ENCODE data around the gene CISD2. TPM values are rescaled to one million over a fixed set of nuclear protein-coding genes. Genes with fewer than 3 reads are reported as not detected.

Gene CISD2
- total RNA-seq, 2 donors from 2014 or later, result 4.2 to 16.4 TPM

DNA sequence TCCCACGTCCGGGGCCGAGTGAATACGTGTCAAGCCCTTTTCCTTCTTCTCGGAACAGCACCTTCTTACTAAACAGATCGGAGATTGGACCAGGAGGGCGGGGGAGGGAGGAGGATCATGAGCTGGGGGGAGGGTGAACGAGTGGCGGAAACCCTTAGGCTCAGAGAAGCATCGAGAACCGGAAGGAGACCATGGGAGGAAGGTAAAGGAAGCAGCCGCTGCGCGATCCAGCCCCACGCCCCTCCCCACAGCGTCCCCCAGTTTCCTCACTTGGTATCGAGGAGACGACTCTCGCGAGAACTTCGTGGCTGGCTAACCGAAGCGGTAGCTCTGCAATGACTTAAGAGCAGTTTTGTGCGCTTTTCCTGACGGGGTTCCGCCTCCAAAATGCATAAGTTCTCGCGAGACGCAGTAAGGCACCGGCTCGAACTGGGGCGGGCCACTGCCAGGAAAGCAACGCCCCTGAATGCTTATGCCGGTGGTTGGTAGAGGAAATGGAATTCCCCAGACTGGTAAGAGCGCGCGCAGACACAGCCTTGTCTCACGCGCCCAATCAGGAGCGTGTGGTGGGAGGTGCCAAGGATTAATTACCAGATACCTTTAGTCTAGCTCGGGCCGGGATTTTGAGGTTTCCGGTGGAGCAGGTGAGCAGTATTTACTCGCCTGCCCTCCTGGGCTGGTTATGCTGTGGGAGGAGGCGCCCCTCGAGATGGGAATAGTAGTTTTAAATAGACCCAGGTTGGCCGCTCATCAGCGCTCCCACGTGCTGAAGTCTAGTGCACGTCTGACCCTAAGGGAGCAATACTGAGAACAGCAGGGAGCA, 40.9 kb upstream of the CISD2 start:
- intact Hi-C loops (cut with DNase I), result loop anchor here (1.0 to 10.0 kb wide), 7 partner anchors 40 to 393 kb away; partner anchors contain the start of genes BDH2, CISD2, MANBA and NFKB1
- WGBS, result under 1% methylated on average over 37 of the region's 50 CpGs
- H3K4me1 ChIP-seq (replicated peaks), result no peaks in the 10 kb centered on the region

DNA sequence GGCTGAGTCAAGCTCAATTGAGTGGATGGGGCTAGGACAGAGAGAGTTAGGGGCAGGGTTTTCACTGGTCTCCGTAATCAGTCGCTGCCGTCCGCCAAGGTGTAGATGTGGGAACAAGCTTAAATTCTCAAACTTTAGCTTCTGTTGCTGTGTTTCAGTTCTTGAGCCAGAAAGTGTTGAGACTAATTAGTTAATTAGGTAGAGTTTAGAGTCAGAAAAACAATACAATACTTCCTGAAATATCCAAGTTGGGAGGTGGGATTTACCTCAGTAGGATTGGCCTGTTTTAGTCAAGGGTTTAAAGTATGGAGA, 40.3 kb upstream of the CISD2 start:
- DNase-seq (ENCODE audit: low spot score), result no peak
- intact Hi-C loops (cut with DNase I), result loop anchor here (1.0 to 10.0 kb wide), 6 partner anchors 40 to 394 kb away; partner anchors contain the start of genes BDH2, CISD2, MANBA and SLC9B1
- H3K4me1 ChIP-seq (replicated peaks), result no peaks in the 10 kb centered on the region
- no peaks in the 10 kb centered on the region for H3K36me3 ChIP-seq
- H3K9me3 ChIP-seq, result no peaks in the 10 kb centered on the region
- H3K4me3 ChIP-seq, result peak overlapping the region; percentile 92 to 97
- H3K27me3 ChIP-seq (replicated peaks; ENCODE audit: insufficient read depth), result no peaks in the 10 kb centered on the region
- WGBS, result 0% methylated on average over 4 of the region's 4 CpGs
- TF ChIP-seq, protein P1, sequence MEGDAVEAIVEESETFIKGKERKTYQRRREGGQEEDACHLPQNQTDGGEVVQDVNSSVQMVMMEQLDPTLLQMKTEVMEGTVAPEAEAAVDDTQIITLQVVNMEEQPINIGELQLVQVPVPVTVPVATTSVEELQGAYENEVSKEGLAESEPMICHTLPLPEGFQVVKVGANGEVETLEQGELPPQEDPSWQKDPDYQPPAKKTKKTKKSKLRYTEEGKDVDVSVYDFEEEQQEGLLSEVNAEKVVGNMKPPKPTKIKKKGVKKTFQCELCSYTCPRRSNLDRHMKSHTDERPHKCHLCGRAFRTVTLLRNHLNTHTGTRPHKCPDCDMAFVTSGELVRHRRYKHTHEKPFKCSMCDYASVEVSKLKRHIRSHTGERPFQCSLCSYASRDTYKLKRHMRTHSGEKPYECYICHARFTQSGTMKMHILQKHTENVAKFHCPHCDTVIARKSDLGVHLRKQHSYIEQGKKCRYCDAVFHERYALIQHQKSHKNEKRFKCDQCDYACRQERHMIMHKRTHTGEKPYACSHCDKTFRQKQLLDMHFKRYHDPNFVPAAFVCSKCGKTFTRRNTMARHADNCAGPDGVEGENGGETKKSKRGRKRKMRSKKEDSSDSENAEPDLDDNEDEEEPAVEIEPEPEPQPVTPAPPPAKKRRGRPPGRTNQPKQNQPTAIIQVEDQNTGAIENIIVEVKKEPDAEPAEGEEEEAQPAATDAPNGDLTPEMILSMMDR (IDR thresholded peaks at IDR 0.05), result peak in 1 of 4 experiments; percentile 2
- no peak for TF ChIP-seq POLR2AphosphoS5 (IDR thresholded peaks at IDR 0.05)
- peak overlapping the region; percentile 100 for H3K27ac ChIP-seq

More for the DNA sequence above, 40.9 kb upstream of the CISD2 start:
- H3K27ac ChIP-seq, result peak overlapping the region; percentile 100
- no peaks in the 10 kb centered on the region for H3K36me3 ChIP-seq
- DNase-seq (ENCODE audit: low spot score), result peak; percentile 99
- peak overlapping the region; percentile 92 to 97 for H3K4me3 ChIP-seq
- H3K9me3 ChIP-seq, result no peaks in the 10 kb centered on the region
- H3K27me3 ChIP-seq (replicated peaks; ENCODE audit: insufficient read depth), result no peaks in the 10 kb centered on the region
- TF ChIP-seq POLR2A (IDR thresholded peaks at IDR 0.05) (peak; percentile 70), POLR2AphosphoS5 (IDR thresholded peaks at IDR 0.05) (peak; percentile 98)
- TF ChIP-seq, protein P1 (IDR thresholded peaks at IDR 0.05), result peak in 2 of 4 experiments; percentile 3 to 14

DNA sequence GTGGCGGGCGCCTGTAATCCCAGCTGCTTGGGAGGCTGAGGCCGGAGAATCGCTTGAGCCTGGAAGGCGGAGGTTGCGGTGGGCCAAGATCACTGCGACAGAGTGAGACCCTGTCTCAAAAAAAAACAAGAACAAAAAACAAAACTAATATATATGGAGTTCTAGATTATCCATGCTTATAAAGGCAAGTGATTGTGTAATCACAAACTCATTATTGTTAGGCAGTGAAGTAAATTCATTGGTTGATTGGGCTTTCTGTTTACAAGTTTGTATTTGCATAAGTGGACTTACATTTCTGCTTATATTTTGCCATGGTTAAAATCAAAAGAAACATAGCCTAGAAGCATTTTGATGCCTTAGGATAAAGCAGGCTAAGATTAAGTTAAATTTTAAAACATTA, 39.0 kb upstream of the CISD2 start:
- intact Hi-C loops (cut with DNase I), result loop anchor here (5.0 to 10.0 kb wide), 5 partner anchors 68 to 395 kb away; partner anchors contain the start of genes BDH2, MANBA and SLC9B1
- WGBS, result 94% methylated on average over 7 of the region's 7 CpGs
- TF ChIP-seq POLR2A (IDR thresholded peaks at IDR 0.05) (no peak), POLR2AphosphoS5 (IDR thresholded peaks at IDR 0.05) (no peak)
- TF ChIP-seq, protein P1 (IDR thresholded peaks at IDR 0.05), result no peak
- H3K27me3 ChIP-seq (replicated peaks; ENCODE audit: insufficient read depth), result no peaks in the 10 kb centered on the region
- no peaks in the 10 kb centered on the region for H3K36me3 ChIP-seq
- H3K4me3 ChIP-seq, result no peak overlapping the region
- no peak for DNase-seq (ENCODE audit: low spot score)
- no peaks in the 10 kb centered on the region for H3K4me1 ChIP-seq (replicated peaks)
- no peak overlapping the region for H3K27ac ChIP-seq
- H3K9me3 ChIP-seq, result no peaks in the 10 kb centered on the region

DNA sequence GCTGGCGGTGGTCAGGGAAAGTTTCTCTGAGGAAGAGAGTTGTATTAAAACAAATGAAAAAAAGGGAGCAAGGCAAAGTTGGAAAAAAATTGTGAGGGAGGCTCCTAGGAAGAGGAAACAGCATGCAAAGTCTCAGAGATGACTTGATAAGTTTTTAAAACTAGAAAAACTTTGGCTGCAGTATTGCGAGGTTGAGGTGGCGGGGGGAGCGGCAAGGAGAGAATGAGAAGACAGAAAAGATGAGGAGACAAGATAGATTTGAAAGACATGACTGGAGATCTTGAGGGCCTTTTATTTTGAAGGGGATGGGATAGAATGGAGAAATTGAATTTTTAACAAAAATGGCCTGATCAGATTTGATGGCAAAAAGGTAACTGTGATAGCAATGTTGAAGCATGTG, 36.7 kb upstream of the CISD2 start:
- TF ChIP-seq, protein P1 (IDR thresholded peaks at IDR 0.05), result no peak
- no peak for TF ChIP-seq POLR2A (IDR thresholded peaks at IDR 0.05)
- no peak for TF ChIP-seq POLR2AphosphoS5 (IDR thresholded peaks at IDR 0.05)
- Histone ChIP-seq H3K4me3 (no peak overlapping the region), H3K4me1 (replicated peaks) (no peaks in the 10 kb centered on the region), H3K27me3 (replicated peaks; ENCODE audit: insufficient read depth) (no peaks in the 10 kb centered on the region), H3K9me3 (no peaks in the 10 kb centered on the region), H3K27ac (no peak overlapping the region), H3K36me3 (no peaks in the 10 kb centered on the region)
- intact Hi-C loops (cut with DNase I), result no loop called here
- 74% methylated on average over 4 of the region's 4 CpGs for WGBS
- no peak for DNase-seq (ENCODE audit: low spot score)

DNA sequence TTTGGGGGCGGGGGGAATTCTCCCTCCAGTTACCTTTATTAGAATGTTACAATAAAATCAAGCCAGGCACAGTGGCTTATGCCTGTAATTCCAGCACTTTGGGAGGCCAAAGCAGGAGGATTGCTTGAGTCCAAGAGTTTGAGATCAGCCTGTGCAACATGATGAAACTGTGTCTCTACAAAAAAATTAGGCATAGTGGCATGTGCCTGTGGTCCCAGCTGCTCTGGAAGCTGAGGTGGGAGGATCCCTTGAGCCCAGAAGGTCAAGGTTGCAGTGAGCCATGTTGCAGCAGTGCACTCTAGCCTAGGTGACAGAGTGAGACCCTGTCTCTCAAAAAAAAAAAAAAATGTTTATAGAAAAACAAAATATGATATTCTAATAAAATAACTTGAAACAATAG, 36.1 kb upstream of the CISD2 start:
- intact Hi-C loops (cut with DNase I), result no loop called here
- no peak for DNase-seq (ENCODE audit: low spot score)
- no peak overlapping the region for H3K27ac ChIP-seq
- no peaks in the 10 kb centered on the region for H3K4me1 ChIP-seq (replicated peaks)
- no peaks in the 10 kb centered on the region for H3K27me3 ChIP-seq (replicated peaks; ENCODE audit: insufficient read depth)
- TF ChIP-seq POLR2AphosphoS5 (IDR thresholded peaks at IDR 0.05) (no peak), POLR2A (IDR thresholded peaks at IDR 0.05) (no peak)
- TF ChIP-seq, protein P1 (IDR thresholded peaks at IDR 0.05), result no peak
- WGBS, result 94% methylated on average over 1 of the region's 1 CpG
- no peaks in the 10 kb centered on the region for H3K9me3 ChIP-seq
- no peaks in the 10 kb centered on the region for H3K36me3 ChIP-seq
- H3K4me3 ChIP-seq, result no peak overlapping the region

Data from prostate gland (tissue), 2 donors.